ENCODE data around the gene HTR4. TPM values are rescaled to one million over a fixed set of nuclear protein-coding genes. Genes with fewer than 3 reads are reported as not detected.

Gene HTR4
- polyA plus RNA-seq, 1 donor from 2014 or later: not detected

DNA sequence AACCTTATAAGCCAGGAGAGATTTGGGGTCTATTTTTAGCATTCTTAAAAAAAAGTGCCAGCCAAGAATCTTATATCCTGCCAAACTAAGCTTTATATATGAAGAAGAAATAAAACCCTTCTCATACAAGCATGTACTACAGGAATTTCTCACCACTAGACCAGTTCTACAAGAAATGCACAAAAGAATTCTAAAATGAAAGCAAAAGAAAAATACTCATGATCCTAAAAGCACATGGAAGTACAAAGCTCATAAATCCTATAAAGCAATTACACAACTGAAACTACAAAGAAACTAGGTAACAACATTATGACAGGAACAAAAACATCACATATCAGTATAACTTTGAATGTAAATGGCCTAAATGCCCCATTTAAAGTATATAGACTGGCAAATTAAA is 34.5 kb upstream of the HTR4 start:
- no peaks in the 10 kb centered on the region for H3K79me2 ChIP-seq (replicated peaks; ENCODE audit: insufficient read depth, low read length)
- no peaks in the 10 kb centered on the region for H3F3A ChIP-seq (ENCODE audit: insufficient read depth, low read length, poor library complexity, severe bottlenecking)
- H3K27me3 ChIP-seq (ENCODE audit: insufficient read depth, low read depth, low read length): no peaks in the 10 kb centered on the region
- TF ChIP-seq, protein P1, sequence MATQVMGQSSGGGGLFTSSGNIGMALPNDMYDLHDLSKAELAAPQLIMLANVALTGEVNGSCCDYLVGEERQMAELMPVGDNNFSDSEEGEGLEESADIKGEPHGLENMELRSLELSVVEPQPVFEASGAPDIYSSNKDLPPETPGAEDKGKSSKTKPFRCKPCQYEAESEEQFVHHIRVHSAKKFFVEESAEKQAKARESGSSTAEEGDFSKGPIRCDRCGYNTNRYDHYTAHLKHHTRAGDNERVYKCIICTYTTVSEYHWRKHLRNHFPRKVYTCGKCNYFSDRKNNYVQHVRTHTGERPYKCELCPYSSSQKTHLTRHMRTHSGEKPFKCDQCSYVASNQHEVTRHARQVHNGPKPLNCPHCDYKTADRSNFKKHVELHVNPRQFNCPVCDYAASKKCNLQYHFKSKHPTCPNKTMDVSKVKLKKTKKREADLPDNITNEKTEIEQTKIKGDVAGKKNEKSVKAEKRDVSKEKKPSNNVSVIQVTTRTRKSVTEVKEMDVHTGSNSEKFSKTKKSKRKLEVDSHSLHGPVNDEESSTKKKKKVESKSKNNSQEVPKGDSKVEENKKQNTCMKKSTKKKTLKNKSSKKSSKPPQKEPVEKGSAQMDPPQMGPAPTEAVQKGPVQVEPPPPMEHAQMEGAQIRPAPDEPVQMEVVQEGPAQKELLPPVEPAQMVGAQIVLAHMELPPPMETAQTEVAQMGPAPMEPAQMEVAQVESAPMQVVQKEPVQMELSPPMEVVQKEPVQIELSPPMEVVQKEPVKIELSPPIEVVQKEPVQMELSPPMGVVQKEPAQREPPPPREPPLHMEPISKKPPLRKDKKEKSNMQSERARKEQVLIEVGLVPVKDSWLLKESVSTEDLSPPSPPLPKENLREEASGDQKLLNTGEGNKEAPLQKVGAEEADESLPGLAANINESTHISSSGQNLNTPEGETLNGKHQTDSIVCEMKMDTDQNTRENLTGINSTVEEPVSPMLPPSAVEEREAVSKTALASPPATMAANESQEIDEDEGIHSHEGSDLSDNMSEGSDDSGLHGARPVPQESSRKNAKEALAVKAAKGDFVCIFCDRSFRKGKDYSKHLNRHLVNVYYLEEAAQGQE (IDR thresholded peaks at IDR 0.05; ENCODE audit: borderline replicate concordance): no peak
- H3K9me2 ChIP-seq (ENCODE audit: insufficient read depth, low read length): no peaks in the 10 kb centered on the region
- H4K20me1 ChIP-seq (ENCODE audit: insufficient read depth): no peaks in the 10 kb centered on the region
- H3K27ac ChIP-seq (ENCODE audit: low read length): no peak overlapping the region
- H2AFZ ChIP-seq (ENCODE audit: low read depth, low read length): no peak overlapping the region
- no peaks in the 10 kb centered on the region for H3K36me3 ChIP-seq (ENCODE audit: insufficient read depth, low read length)
- H3K9ac ChIP-seq (ENCODE audit: low read length): no peak overlapping the region
- no peaks in the 10 kb centered on the region for H3K9me3 ChIP-seq (ENCODE audit: low read length)
- no peak overlapping the region for H3K4me3 ChIP-seq (ENCODE audit: low read length)
- no peak overlapping the region for H3K4me2 ChIP-seq (ENCODE audit: low read length)

- Histone ChIP-seq H2AFZ (ENCODE audit: low read depth, low read length) (no peak overlapping the region), H3K36me3 (ENCODE audit: insufficient read depth, low read length) (no peaks in the 10 kb centered on the region), H3F3A (ENCODE audit: insufficient read depth, low read length, poor library complexity, severe bottlenecking) (no peaks in the 10 kb centered on the region), H3K9ac (ENCODE audit: low read length) (no peak overlapping the region), H4K20me1 (ENCODE audit: insufficient read depth) (no peaks in the 10 kb centered on the region), H3K9me3 (ENCODE audit: low read length) (no peaks in the 10 kb centered on the region), H3K4me2 (ENCODE audit: low read length) (no peak overlapping the region), H3K79me2 (replicated peaks; ENCODE audit: insufficient read depth, low read length) (no peaks in the 10 kb centered on the region), H3K27ac (ENCODE audit: low read length) (no peak overlapping the region), H3K27me3 (ENCODE audit: insufficient read depth, low read depth, low read length) (no peaks in the 10 kb centered on the region), H3K9me2 (ENCODE audit: insufficient read depth, low read length) (no peaks in the 10 kb centered on the region), H3K4me3 (ENCODE audit: low read length) (no peak overlapping the region)
- no peak for TF ChIP-seq RAD21 (conservative IDR thresholded peaks at IDR 0.05)
- TF ChIP-seq SMC3 (conservative IDR thresholded peaks at IDR 0.05; ENCODE audit: poor library complexity): no peak
- TF ChIP-seq, protein P1 (IDR thresholded peaks at IDR 0.05; ENCODE audit: borderline replicate concordance): no peak
- TF ChIP-seq POLR2AphosphoS5 (IDR thresholded peaks at IDR 0.05): no peak
- no peak for TF ChIP-seq EZH2 (IDR thresholded peaks at IDR 0.05; ENCODE audit: borderline replicate concordance, insufficient read depth, low read length, poor library complexity, severe bottlenecking)
- TF ChIP-seq TAF1 (IDR thresholded peaks at IDR 0.05; ENCODE audit: low read depth): no peak
- TF ChIP-seq MXI1 (conservative IDR thresholded peaks at IDR 0.05; ENCODE audit: poor library complexity, severe bottlenecking): no peak
- TF ChIP-seq, protein P2, sequence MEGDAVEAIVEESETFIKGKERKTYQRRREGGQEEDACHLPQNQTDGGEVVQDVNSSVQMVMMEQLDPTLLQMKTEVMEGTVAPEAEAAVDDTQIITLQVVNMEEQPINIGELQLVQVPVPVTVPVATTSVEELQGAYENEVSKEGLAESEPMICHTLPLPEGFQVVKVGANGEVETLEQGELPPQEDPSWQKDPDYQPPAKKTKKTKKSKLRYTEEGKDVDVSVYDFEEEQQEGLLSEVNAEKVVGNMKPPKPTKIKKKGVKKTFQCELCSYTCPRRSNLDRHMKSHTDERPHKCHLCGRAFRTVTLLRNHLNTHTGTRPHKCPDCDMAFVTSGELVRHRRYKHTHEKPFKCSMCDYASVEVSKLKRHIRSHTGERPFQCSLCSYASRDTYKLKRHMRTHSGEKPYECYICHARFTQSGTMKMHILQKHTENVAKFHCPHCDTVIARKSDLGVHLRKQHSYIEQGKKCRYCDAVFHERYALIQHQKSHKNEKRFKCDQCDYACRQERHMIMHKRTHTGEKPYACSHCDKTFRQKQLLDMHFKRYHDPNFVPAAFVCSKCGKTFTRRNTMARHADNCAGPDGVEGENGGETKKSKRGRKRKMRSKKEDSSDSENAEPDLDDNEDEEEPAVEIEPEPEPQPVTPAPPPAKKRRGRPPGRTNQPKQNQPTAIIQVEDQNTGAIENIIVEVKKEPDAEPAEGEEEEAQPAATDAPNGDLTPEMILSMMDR (IDR thresholded peaks at IDR 0.05; ENCODE audit: poor library complexity, severe bottlenecking): no peak
- TF ChIP-seq EP300 (conservative IDR thresholded peaks at IDR 0.05; ENCODE audit: poor library complexity, severe bottlenecking): no peak
These were observed 33.5 kb upstream of the HTR4 start for GRCh38 chr5:148687871-148688270.

All from neural cell (in vitro differentiated cells).